Suprapubic skin (tissue), 3 donors: Measurements from ENCODE around the gene XIRP1.

Experiments
- POLR2A ChIP-seq, 2 donors: fragments of 450-650 bp; IDR thresholded peaks; one replicate each; pipeline ENCODE4 v1.6.1; 2017; ENCODE audit warnings: antibody characterized with exemption in 2 of 2, mild to moderate bottlenecking in 2 of 2, moderate library complexity in 2 of 2
- TF ChIP-seq, protein P1 (sequence below), 2 donors: fragments of 200-600 bp in 1 of 2; fragments of 450-650 bp in 1 of 2; sonication (generic) in 1 of 2; IDR thresholded peaks; one replicate each; pipeline ENCODE4 v1.5.1; 2016 to 2019; ENCODE audit warnings: antibody characterized with exemption in 2 of 2, mild to moderate bottlenecking in 1 of 2, moderate library complexity in 1 of 2

DNA sequence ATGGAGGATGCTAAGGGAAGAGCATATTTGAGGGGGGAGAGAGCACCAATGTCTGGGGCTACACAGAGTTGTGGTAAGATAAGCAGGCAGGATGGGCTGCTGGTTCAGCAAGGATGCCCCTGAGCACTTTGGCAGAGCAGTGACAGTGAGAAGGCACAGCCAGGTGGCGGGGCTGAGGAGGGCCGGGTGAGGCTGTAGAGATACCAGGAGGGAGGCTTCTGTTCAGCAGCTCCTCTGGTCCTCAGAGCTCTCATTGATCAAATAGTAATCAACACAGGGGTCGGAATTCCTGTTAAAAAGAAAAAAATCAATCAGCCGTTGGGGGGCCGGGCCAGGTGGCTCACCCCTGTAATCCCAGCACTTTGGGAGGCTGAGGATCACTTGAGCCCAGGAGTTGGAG lies 11.5 kb upstream of the XIRP1 start:
- TF ChIP-seq, protein P1, sequence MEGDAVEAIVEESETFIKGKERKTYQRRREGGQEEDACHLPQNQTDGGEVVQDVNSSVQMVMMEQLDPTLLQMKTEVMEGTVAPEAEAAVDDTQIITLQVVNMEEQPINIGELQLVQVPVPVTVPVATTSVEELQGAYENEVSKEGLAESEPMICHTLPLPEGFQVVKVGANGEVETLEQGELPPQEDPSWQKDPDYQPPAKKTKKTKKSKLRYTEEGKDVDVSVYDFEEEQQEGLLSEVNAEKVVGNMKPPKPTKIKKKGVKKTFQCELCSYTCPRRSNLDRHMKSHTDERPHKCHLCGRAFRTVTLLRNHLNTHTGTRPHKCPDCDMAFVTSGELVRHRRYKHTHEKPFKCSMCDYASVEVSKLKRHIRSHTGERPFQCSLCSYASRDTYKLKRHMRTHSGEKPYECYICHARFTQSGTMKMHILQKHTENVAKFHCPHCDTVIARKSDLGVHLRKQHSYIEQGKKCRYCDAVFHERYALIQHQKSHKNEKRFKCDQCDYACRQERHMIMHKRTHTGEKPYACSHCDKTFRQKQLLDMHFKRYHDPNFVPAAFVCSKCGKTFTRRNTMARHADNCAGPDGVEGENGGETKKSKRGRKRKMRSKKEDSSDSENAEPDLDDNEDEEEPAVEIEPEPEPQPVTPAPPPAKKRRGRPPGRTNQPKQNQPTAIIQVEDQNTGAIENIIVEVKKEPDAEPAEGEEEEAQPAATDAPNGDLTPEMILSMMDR (IDR thresholded peaks at IDR 0.05), result no peak
- TF ChIP-seq POLR2A (IDR thresholded peaks at IDR 0.05), result no peak
